GM23338 (cell line): ENCODE measurements around the gene PKIB.

ENCODE experiments used
- CREB1 ChIP-seq: fragments of 250-450 bp; sonication (Bioruptor Pico); IDR thresholded peaks from 2 replicates; pipeline ENCODE4 v1.5.0; 2020; ENCODE audit warnings: low read depth, mild to moderate bottlenecking, moderate library complexity
- CTCF ChIP-seq, 2 experiments: fragments of 200-600 bp in 1 of 2; sonication (generic) in 1 of 2; conservative IDR thresholded peaks; 2 replicates each; pipeline versions ENCODE4 v1.5.1 to v1.6.1; 2016 to 2017; ENCODE audit warnings: antibody characterized with exemption in 2 of 2, low read depth in 2 of 2, mild to moderate bottlenecking in 2 of 2, moderate library complexity in 1 of 2
- EZH2 ChIP-seq: fragments of 200-600 bp; sonication (generic); IDR thresholded peaks from one replicate; pipeline ENCODE4 v1.8.0; 2017; ENCODE audit warnings: antibody characterized with exemption, mild to moderate bottlenecking, low read depth; ENCODE audit not compliant: unreplicated experiment
- EZH2phosphoT487 ChIP-seq: fragments of 200-600 bp; sonication (generic); IDR thresholded peaks from one replicate; pipeline ENCODE4 v1.8.1; 2018; ENCODE audit warnings: antibody characterized with exemption; ENCODE audit not compliant: unreplicated experiment
- JUNB ChIP-seq: IDR thresholded peaks from one replicate; pipeline ENCODE4 v1.6.1; 2016; ENCODE audit warnings: antibody characterized with exemption; ENCODE audit not compliant: unreplicated experiment
- NANOG ChIP-seq: IDR thresholded peaks from 2 replicates; pipeline ENCODE4 v1.6.1; 2016; ENCODE audit warnings: antibody characterized with exemption, borderline replicate concordance
- POLR2AphosphoS5 ChIP-seq: IDR thresholded peaks from 2 replicates; pipeline ENCODE4 v1.6.1; 2016; ENCODE audit warnings: antibody characterized with exemption, low read depth
- REST ChIP-seq: IDR thresholded peaks from one replicate; pipeline ENCODE4 v1.6.1; 2018; ENCODE audit warnings: antibody characterized with exemption; ENCODE audit not compliant: unreplicated experiment
- STAT1 ChIP-seq: IDR thresholded peaks from one replicate; pipeline ENCODE4 v1.6.1; 2016; ENCODE audit warnings: antibody characterized with exemption; ENCODE audit not compliant: unreplicated experiment
- ZNF114 ChIP-seq: fragments of 250-450 bp; sonication (Bioruptor Pico); IDR thresholded peaks from 2 replicates; pipeline ENCODE4 v1.5.0; 2020; ENCODE audit warnings: mild to moderate bottlenecking, moderate library complexity
- ZNF331 ChIP-seq: fragments of 250-450 bp; sonication (Bioruptor Pico); IDR thresholded peaks from 2 replicates; pipeline ENCODE4 v1.5.0; 2020; ENCODE audit warnings: low read depth, mild to moderate bottlenecking, moderate library complexity
- TF ChIP-seq, protein P1 (sequence below): IDR thresholded peaks from 2 replicates; pipeline ENCODE4 v1.6.1; 2016; ENCODE audit warnings: antibody characterized with exemption
- TF ChIP-seq, protein P2 (sequence below): fragments of 250-450 bp; sonication (Bioruptor Pico); IDR thresholded peaks from 2 replicates; pipeline ENCODE4 v1.5.0; 2020; ENCODE audit warnings: mild to moderate bottlenecking, moderate library complexity

- TF ChIP-seq CTCF (conservative IDR thresholded peaks at IDR 0.05; ENCODE audit: low read depth in 2 of 2): no peak
- TF ChIP-seq POLR2AphosphoS5: no peak
- no peak for TF ChIP-seq REST
- TF ChIP-seq EZH2: no peak
- TF ChIP-seq, protein P1, sequence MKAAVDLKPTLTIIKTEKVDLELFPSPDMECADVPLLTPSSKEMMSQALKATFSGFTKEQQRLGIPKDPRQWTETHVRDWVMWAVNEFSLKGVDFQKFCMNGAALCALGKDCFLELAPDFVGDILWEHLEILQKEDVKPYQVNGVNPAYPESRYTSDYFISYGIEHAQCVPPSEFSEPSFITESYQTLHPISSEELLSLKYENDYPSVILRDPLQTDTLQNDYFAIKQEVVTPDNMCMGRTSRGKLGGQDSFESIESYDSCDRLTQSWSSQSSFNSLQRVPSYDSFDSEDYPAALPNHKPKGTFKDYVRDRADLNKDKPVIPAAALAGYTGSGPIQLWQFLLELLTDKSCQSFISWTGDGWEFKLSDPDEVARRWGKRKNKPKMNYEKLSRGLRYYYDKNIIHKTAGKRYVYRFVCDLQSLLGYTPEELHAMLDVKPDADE: no peak
- TF ChIP-seq EZH2phosphoT487: no peak
- TF ChIP-seq JUNB: no peak
- no peak for TF ChIP-seq STAT1
- TF ChIP-seq, protein P2, sequence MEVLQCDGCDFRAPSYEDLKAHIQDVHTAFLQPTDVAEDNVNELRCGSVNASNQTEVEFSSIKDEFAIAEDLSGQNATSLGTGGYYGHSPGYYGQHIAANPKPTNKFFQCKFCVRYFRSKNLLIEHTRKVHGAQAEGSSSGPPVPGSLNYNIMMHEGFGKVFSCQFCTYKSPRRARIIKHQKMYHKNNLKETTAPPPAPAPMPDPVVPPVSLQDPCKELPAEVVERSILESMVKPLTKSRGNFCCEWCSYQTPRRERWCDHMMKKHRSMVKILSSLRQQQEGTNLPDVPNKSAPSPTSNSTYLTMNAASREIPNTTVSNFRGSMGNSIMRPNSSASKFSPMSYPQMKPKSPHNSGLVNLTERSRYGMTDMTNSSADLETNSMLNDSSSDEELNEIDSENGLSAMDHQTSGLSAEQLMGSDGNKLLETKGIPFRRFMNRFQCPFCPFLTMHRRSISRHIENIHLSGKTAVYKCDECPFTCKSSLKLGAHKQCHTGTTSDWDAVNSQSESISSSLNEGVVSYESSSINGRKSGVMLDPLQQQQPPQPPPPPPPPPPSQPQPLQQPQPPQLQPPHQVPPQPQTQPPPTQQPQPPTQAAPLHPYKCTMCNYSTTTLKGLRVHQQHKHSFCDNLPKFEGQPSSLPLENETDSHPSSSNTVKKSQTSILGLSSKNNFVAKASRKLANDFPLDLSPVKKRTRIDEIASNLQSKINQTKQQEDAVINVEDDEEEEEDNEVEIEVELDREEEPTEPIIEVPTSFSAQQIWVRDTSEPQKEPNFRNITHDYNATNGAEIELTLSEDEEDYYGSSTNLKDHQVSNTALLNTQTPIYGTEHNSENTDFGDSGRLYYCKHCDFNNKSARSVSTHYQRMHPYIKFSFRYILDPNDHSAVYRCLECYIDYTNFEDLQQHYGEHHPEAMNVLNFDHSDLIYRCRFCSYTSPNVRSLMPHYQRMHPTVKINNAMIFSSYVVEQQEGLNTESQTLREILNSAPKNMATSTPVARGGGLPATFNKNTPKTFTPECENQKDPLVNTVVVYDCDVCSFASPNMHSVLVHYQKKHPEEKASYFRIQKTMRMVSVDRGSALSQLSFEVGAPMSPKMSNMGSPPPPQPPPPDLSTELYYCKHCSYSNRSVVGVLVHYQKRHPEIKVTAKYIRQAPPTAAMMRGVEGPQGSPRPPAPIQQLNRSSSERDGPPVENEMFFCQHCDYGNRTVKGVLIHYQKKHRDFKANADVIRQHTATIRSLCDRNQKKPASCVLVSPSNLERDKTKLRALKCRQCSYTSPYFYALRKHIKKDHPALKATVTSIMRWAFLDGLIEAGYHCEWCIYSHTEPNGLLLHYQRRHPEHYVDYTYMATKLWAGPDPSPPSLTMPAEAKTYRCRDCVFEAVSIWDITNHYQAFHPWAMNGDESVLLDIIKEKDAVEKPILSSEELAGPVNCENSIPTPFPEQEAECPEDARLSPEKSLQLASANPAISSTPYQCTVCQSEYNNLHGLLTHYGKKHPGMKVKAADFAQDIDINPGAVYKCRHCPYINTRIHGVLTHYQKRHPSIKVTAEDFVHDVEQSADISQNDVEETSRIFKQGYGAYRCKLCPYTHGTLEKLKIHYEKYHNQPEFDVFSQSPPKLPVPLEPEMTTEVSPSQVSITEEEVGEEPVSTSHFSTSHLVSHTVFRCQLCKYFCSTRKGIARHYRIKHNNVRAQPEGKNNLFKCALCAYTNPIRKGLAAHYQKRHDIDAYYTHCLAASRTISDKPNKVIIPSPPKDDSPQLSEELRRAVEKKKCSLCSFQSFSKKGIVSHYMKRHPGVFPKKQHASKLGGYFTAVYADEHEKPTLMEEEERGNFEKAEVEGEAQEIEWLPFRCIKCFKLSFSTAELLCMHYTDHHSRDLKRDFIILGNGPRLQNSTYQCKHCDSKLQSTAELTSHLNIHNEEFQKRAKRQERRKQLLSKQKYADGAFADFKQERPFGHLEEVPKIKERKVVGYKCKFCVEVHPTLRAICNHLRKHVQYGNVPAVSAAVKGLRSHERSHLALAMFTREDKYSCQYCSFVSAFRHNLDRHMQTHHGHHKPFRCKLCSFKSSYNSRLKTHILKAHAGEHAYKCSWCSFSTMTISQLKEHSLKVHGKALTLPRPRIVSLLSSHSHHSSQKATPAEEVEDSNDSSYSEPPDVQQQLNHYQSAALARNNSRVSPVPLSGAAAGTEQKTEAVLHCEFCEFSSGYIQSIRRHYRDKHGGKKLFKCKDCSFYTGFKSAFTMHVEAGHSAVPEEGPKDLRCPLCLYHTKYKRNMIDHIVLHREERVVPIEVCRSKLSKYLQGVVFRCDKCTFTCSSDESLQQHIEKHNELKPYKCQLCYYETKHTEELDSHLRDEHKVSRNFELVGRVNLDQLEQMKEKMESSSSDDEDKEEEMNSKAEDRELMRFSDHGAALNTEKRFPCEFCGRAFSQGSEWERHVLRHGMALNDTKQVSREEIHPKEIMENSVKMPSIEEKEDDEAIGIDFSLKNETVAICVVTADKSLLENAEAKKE: no peak
- no peak for TF ChIP-seq CREB1
- TF ChIP-seq ZNF114: no peak
- no peak for TF ChIP-seq NANOG
- no peak for TF ChIP-seq ZNF331
These were observed 53.8 kb downstream of the PKIB start for GRCh38 chr6:122663981-122664380.
